ENCODE measurements around the gene IMMP2L. TPM values are rescaled to one million over a fixed set of nuclear protein-coding genes. Genes with fewer than 3 reads are reported as not detected.

IMMP2L gene
- total RNA-seq, 2 donors from 2014 or later: 13.1 to 22.7 TPM

DNA sequence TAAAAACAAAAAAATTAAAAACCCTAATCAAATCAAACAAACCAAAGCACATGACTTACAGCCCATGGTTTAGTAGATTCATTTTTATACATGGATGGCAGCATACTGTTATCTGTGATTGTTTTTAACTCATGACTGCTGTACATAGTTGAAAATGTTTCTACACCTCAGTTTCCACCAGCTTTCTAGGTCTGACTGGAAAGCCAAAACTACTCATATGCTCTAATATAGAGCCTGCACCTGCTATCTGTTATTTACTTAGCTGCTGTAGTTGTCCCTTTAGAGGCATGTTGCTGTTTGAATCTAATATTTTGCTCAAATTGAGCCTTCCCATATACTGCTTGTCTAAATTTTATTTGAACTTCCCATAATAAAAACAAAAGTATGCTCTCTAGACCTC, 761.3 kb downstream of the IMMP2L start:
- no peak overlapping the region for H3K27ac ChIP-seq
- no peaks in the 10 kb centered on the region for H3K4me1 ChIP-seq (ENCODE audit: control insufficient read depth in 1 of 2, low read depth in 2 of 2)
- ATAC-seq (ENCODE audit: insufficient number of reproducible peaks, low FRiP score, low read depth): no peak
- DNase-seq (ENCODE audit: low spot score): no peak
- TF ChIP-seq, protein P1, sequence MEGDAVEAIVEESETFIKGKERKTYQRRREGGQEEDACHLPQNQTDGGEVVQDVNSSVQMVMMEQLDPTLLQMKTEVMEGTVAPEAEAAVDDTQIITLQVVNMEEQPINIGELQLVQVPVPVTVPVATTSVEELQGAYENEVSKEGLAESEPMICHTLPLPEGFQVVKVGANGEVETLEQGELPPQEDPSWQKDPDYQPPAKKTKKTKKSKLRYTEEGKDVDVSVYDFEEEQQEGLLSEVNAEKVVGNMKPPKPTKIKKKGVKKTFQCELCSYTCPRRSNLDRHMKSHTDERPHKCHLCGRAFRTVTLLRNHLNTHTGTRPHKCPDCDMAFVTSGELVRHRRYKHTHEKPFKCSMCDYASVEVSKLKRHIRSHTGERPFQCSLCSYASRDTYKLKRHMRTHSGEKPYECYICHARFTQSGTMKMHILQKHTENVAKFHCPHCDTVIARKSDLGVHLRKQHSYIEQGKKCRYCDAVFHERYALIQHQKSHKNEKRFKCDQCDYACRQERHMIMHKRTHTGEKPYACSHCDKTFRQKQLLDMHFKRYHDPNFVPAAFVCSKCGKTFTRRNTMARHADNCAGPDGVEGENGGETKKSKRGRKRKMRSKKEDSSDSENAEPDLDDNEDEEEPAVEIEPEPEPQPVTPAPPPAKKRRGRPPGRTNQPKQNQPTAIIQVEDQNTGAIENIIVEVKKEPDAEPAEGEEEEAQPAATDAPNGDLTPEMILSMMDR (IDR thresholded peaks at IDR 0.05): no peak
- no peaks in the 10 kb centered on the region for H3K9me3 ChIP-seq
- H3K4me3 ChIP-seq: no peak overlapping the region
- H3K36me3 ChIP-seq: no peaks in the 10 kb centered on the region
- H3K27me3 ChIP-seq (replicated peaks; ENCODE audit: insufficient read depth): no peaks in the 10 kb centered on the region

DNA sequence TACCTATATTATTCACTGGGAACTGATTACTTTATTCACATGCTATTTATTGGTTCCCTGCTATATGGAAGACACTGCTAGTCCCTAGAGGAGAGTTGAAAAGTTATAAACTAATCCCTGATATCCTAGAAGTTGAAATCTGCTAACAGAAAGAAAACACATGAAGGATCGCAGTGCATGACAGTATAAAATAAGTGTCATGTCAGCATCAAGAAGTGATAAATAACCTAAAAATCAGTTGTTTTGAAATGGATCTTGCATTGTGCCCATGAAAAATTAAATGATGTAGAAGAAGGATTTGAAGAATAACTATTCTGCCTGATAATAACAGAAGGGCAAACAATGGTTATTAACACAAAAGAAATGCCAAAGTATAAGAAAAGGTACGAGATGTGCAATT, 764.6 kb downstream of the IMMP2L start:
- H3K27ac ChIP-seq: no peak overlapping the region
- TF ChIP-seq, protein P1 (IDR thresholded peaks at IDR 0.05): no peak
- no peaks in the 10 kb centered on the region for H3K36me3 ChIP-seq
- H3K9me3 ChIP-seq: no peaks in the 10 kb centered on the region
- H3K4me1 ChIP-seq (ENCODE audit: control insufficient read depth in 1 of 2, low read depth in 2 of 2): peaks cover 0 to 6% of the 10 kb centered on the region in 2 donors
- ATAC-seq (ENCODE audit: insufficient number of reproducible peaks, low FRiP score, low read depth) (no peak), DNase-seq (ENCODE audit: low spot score) (no peak)
- no peak overlapping the region for H3K4me3 ChIP-seq
- no peaks in the 10 kb centered on the region for H3K27me3 ChIP-seq (replicated peaks; ENCODE audit: insufficient read depth)

DNA sequence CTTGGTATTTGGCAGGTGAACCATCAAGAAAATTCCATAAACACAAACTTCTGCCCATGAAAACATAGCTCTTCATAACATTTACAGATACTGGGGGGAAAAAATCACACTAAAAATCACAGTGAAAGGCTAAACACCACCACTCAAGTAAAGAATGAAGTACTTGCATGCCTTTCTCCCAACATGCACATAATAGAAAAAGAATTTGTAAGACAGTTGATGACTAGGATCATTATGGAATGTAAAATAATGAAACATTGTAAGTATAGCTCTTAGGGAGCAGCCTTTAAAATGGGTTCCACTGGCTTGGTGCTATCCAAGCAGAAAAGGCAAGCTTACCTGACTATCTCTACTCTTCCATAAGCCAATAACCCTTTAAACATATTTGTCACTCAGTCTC, 771.3 kb downstream of the IMMP2L start:
- no peaks in the 10 kb centered on the region for H3K27me3 ChIP-seq (replicated peaks; ENCODE audit: insufficient read depth)
- H3K36me3 ChIP-seq: no peaks in the 10 kb centered on the region
- TF ChIP-seq, protein P1 (IDR thresholded peaks at IDR 0.05): no peak
- no peaks in the 10 kb centered on the region for H3K9me3 ChIP-seq
- no peak overlapping the region for H3K27ac ChIP-seq
- peaks cover 0 to 6% of the 10 kb centered on the region in 2 donors for H3K4me1 ChIP-seq (ENCODE audit: control insufficient read depth in 1 of 2, low read depth in 2 of 2)
- DNase-seq (ENCODE audit: low spot score) (no peak), ATAC-seq (ENCODE audit: insufficient number of reproducible peaks, low FRiP score, low read depth) (no peak)
- H3K4me3 ChIP-seq: no peak overlapping the region

DNA sequence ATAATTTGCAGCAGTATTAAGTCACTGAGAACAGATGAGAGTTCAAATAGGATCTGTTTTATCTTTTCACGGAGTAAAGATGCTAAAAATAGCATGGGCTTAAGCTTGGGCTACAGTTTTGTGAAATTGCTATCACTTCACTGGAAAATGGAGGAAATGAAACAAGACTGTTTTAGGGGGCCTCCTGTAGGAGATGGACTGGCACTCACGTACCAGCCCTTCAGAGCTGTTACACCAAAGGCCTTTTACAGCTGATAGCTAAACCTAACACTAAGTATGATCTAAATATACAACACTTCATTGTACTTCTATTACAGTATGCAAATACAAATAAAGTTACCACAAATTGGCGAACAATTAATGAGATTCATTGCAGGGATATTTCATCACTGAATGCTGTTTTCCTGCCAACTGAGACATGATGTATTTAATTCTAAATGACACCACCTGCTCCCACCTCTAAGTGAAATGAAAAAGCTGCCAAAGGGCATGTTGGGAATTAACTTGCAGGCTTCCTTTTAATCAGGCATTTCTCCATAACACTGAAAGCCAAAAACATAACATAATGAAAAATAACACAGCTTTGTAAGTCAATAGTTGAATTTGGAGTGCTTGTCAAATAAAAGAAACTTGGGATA, 775.8 kb downstream of the IMMP2L start:
- TF ChIP-seq, protein P1 (IDR thresholded peaks at IDR 0.05): no peak
- no peak for DNase-seq (ENCODE audit: low spot score)
- no peaks in the 10 kb centered on the region for H3K4me1 ChIP-seq (ENCODE audit: control insufficient read depth in 1 of 2, low read depth in 2 of 2)
- no peak overlapping the region for H3K4me3 ChIP-seq
- no peaks in the 10 kb centered on the region for H3K9me3 ChIP-seq
- no peaks in the 10 kb centered on the region for H3K36me3 ChIP-seq
- no peak for ATAC-seq (ENCODE audit: insufficient number of reproducible peaks, low FRiP score, low read depth)
- no peaks in the 10 kb centered on the region for H3K27me3 ChIP-seq (replicated peaks; ENCODE audit: insufficient read depth)
- no peak overlapping the region for H3K27ac ChIP-seq

DNA sequence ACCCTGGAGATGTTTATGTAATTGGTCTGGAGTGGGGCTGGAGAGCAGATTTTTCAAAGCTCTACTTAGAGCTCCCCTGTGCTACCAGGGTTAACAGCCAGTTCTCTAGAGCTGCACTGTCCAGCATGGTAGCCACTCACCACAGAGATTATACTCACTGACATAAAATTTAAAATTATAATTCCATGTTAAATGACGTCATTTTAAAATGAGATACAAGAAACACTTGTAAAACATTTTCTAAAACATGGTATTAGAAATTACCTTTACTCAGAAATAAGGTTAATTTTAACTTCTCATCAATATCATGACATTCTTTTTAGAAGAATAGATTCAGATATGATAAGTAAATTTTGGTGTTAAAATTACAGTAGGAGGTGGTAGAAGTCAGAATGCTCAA, 777.5 kb downstream of the IMMP2L start:
- H3K27ac ChIP-seq: no peak overlapping the region
- DNase-seq (ENCODE audit: low spot score): no peak
- H3K4me1 ChIP-seq (ENCODE audit: control insufficient read depth in 1 of 2, low read depth in 2 of 2): no peaks in the 10 kb centered on the region
- TF ChIP-seq, protein P1 (IDR thresholded peaks at IDR 0.05): no peak
- no peak overlapping the region for H3K4me3 ChIP-seq
- ATAC-seq (ENCODE audit: insufficient number of reproducible peaks, low FRiP score, low read depth): no peak
- no peaks in the 10 kb centered on the region for H3K9me3 ChIP-seq
- no peaks in the 10 kb centered on the region for H3K36me3 ChIP-seq
- no peaks in the 10 kb centered on the region for H3K27me3 ChIP-seq (replicated peaks; ENCODE audit: insufficient read depth)

Measured in thoracic aorta (tissue), 2 donors.